Activated CD4-positive, alpha-beta T cell treated with anti-CD3 and anti-CD28 coated beads for 1 hour (primary cell): ENCODE data around the gene YARS1.

ENCODE experiments used
- DNase-seq: peaks from one replicate; pipeline ENCODE4 v3.0.0-alpha.2; 2020

YARS1 gene

GRCh38 chr1:32775640-32776337 lies 41.4 kb downstream of the YARS1 start:
- no peak for DNase-seq

DNA sequence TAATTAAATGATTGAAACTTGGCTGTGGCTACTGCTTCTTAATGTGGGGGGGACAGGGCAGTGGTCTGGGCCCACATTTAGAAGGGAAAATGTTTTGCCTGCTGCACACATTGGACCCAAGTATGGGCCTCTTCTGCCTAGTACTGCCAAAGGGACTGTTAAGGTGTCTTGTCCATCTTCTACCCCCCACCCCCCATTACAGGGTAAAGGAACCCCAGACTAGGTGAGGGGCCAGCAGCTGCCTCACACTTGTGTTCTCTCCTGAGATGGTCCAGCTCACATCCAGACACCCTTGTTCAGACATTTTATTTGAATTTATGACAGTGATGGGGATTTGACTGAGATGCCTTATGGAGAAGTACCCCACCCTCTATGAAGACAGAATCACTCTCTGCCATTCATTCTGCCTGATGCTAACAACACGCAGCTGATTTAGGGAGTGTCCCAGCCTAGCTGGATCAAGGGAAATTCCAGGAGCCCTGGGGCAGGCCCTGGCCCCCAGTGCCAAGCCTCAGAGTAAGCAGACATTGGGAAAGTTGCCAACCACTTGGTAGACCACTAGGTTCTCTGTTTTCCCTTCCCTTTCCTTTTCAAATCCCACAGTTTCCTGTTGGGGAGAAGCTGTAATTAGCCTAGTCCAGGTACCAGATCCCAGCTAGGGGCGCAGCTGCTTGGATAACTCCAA lies 42.1 kb downstream of the YARS1 start:
- no peak for DNase-seq

- no peak for DNase-seq
Observed at GRCh38 chr1:32774464-32774808, 42.7 kb downstream of the YARS1 start.

DNA sequence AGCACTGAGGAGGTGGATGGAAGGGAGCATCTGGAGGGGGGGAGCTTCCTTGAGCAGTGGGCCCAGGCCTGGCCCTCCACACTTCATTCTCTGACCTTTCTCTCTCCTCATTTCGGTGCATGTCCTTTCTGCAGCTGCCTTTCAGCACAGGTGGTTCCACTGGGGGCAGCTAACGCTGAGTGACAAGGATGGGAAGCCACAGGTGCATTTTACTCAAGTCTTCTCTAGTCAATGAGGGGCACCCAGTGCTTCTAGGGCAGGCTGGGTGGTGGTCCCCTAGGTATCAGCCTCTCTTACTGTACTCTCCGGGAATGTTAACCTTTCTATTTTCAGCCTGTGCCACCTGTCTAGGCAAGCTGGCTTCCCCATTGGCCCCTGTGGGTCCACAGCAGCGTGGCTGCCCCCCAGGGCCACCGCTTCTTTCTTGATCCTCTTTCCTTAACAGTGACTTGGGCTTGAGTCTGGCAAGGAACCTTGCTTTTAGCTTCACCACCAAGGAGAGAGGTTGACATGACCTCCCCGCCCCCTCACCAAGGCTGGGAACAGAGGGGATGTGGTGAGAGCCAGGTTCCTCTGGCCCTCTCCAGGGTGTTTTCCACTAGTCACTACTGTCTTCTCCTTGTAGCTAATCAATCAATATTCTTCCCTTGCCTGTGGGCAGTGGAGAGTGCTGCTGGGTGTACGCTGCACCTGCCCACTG lies 43.2 kb downstream of the YARS1 start:
- no peak for DNase-seq

- peak; percentile 63 for DNase-seq
Observed at GRCh38 chr1:32773018-32773763, 44.0 kb downstream of the YARS1 start.

DNA sequence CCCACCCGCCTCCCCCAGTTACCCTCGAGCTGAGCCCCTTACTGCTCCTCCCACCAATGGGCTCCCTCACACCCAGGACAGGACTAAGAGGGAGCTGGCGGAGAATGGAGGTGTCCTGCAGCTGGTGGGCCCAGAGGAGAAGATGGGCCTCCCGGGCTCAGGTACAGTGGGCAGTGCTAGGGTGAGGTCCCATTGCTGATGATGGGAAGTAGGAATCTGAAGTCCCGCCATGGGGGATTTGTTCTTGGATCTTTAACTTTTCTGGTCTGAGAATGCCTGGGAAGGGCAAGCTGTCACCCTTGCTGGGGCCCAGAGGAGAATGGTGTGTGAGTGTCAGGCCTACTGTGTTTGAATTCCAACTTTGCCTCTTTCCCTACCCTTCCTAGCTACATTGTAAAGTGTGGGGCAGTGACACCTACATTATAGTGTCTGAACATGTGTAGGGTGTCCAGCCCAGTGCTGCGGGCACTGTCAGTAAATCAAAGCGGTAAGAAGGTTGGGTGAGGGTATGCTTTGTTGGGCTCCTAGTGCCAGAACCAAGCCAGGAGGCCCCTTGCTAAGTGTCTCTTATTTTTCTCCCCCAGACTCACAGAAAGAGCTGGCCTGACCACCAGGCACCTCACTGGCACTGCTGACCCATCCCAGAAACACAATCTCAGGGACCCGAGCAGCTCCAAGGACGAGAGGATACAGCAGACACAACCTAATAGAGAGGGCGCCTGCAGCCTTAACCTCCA lies 44.7 kb downstream of the YARS1 start:
- DNase-seq = no peak

GRCh38 chr1:32771561-32772280 lies 45.4 kb downstream of the YARS1 start:
- DNase-seq = no peak

- DNase-seq = no peak
Observed at GRCh38 chr1:32770741-32771548, 46.2 kb downstream of the YARS1 start.

DNA sequence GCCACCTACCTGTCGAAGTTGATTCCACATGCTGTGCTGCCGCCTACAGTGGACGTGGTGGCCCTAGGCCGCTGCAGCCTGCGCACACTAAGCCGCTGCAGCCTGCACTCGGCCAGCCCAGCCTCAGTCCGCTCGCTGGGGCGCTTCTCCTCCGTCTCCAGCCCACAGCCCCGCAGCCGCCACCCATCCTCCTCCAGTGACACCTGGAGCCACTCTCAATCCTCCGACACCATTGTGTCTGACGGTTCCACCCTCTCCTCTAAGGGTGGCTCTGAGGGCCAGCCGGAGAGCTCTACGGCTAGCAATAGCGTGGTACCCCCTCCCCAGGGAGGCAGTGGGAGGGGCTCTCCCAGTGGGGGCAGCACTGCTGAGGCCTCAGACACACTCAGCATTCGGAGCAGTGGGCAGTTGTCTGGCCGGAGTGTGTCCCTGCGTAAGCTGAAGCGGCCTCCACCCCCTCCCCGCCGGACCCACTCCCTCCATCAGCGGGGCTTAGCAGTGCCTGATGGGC lies 46.9 kb downstream of the YARS1 start:
- DNase-seq = no peak

- no peak for DNase-seq
Observed at GRCh38 chr1:32769524-32770220, 47.5 kb downstream of the YARS1 start.

- DNase-seq = no peak
Observed at GRCh38 chr1:32768110-32768850, 48.9 kb downstream of the YARS1 start.

DNA sequence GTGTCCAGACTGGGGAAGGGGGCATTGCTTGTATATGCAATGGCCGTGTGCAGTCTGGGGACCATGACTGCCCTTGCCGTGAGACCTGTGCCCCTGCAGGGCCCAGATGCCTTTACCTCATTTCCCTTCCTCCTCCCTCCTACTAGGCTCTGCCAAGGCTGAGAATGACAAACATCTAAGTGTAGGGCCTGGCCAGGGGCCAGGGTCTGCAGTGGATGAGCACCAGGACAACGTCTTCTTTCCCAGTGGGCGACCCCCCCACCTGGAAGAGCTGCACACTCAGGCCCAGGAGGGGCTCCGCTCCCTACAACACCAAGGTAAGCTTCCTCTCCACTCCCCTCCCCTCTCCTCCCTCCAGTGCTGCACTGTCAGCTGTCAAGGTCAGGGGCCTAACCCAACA lies 49.5 kb downstream of the YARS1 start:
- DNase-seq = no peak

- DNase-seq = no peak
Observed at GRCh38 chr1:32767156-32767555, 50.0 kb downstream of the YARS1 start.

DNA sequence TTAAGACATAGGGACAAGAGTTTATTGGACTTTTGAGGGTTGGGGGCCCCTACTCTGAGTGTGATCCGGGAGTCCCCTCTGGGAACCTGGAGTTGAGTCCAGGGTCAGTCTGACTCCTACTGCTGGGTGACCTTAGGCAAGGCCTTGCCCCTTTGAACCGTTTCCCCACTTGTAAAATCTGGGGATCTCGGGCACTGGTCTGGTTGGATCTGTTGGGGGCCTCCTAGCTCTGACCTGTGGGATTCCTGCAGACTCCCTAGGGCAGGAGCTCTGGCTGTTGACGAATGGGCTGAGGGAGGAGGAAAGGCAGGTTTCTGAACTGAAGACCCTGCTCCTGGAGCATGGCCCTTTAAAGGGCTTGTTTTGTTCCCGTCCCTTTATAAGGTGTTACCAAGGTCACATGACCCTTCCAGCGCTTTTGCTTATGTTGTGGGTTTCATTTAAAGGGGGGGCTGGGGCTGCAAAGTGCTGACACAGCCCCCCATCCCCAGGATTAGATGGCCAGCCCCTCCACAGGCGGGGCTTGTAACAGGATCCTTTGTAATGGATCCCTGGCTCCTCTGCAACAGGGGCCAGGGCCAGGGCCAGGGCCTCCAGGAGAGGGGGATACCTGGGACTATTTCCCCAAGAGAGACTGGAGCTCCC lies 50.7 kb downstream of the YARS1 start:
- no peak for DNase-seq

- DNase-seq = no peak
Observed at GRCh38 chr1:32765570-32766327, 51.4 kb downstream of the YARS1 start.

GRCh38 chr1:32764826-32765569 lies 52.2 kb downstream of the YARS1 start:
- no peak for DNase-seq

DNA sequence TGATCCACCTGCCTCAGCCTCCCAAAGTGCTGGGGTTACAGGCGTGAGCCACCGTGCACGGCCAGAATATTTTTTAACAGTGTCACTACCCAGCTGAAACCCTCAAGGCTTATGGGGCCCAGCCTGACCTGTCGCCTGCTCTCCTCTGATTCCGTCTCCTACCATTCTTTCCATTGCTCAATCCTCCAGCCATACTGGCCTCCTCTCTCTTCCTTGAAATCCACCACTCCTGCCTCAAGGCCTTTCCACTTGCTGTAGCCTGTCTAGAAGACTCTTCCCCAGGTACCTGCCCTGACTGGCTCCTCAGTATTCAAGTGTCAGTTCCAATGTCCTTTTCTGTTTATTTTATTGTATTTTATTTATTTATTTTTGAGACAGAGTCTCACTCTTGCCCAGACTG lies 53.9 kb downstream of the YARS1 start:
- no peak for DNase-seq
